Esophagus mucosa (tissue), 1 donor: ENCODE measurements around the gene GGTA1. TPM values are rescaled to one million over a fixed set of nuclear protein-coding genes. Genes with fewer than 3 reads are reported as not detected.
A peak's percentile ranks its signal among the peaks of the same experiment; 100 is the strongest.
"Not testable (repeated sequence)": the region's sequence is repeated elsewhere in the genome, so short reads cannot be mapped to it uniquely, and the experiment has no call there.

ENCODE experiments used
- ATAC-seq: fragments of 200-7000 bp; cut with Tn5 transposase; one replicate; pipeline ENCODE4 v1.9.1; 2020
- total RNA-seq: library from RNA; stranded (reverse); gene quantifications from one replicate; pipeline ENCODE4 v1.2.4, GENCODE V29; 2023
- donor health status: DM: yes; HTN: yes; CAD: no.

The GGTA1 gene
- total RNA-seq, 1 donor from 2014 or later = 7.1 TPM

GRCh38 chr9:121498487-121499176 lies 1.0 kb downstream of the GGTA1 start:
- peak; percentile 32 for ATAC-seq

DNA sequence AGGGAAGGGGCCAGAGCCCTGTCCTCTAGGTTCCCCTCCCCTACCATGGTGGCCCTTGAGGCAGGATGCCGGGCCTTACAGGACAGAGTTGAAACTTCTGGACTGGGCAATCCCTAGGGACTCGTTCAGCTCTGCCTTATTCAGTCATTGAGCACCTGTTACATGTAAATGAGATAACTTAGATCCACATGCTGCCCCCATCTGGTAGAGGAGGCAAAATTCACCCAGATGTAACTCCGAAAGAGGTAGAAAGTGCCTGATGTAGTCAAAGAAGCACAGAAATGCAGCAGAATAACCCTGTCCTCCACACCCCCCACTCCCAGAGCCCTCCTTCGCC lies 1.5 kb downstream of the GGTA1 start:
- peak; percentile 80 for ATAC-seq

DNA sequence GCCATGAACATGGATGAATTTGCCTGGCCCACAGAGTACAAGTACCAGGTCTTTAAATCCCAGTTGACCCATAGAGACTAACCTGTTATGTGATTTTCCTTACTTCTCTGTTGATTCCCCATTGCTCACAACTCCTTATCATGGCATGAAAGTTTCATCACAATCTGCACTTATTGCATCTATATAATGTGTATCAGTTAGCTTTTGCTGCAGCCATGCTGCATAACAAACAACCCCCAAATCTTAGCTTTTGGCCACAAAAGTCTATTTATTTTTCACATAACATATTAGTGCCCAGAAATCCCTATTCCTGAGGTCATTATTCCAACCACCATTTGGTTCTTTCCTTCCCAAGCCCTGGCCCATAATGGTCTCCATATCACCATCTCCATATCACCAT lies 3.7 kb downstream of the GGTA1 start:
- no peak for ATAC-seq

GRCh38 chr9:121494192-121494591 lies 5.5 kb downstream of the GGTA1 start:
- no peak for ATAC-seq

GRCh38 chr9:121491111-121491510 lies 8.5 kb downstream of the GGTA1 start:
- ATAC-seq = no peak

DNA sequence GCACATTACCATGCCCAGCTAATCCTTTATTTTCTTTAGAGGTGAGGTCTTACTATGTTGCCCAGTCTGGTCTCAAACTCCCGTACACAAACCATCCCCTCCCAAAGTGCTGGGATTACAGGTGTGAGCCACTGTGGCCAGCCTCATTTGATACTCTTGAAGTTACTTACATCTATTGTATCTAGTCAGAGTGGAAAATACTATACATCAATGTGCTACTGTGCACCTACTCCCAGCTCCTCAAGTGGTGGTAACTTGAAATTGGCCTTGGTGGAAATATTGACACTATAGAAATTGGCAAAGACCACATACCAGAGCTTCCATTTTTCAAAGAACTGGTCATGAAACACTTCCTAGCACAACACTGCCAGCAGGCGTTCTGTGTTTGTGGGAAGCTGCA lies 10.3 kb downstream of the GGTA1 start:
- ATAC-seq = no peak

- ATAC-seq = no peak
Measured at GRCh38 chr9:121486043-121486442, 13.6 kb downstream of the GGTA1 start.

GRCh38 chr9:121485623-121486022 lies 14.0 kb downstream of the GGTA1 start:
- no peak for ATAC-seq

DNA sequence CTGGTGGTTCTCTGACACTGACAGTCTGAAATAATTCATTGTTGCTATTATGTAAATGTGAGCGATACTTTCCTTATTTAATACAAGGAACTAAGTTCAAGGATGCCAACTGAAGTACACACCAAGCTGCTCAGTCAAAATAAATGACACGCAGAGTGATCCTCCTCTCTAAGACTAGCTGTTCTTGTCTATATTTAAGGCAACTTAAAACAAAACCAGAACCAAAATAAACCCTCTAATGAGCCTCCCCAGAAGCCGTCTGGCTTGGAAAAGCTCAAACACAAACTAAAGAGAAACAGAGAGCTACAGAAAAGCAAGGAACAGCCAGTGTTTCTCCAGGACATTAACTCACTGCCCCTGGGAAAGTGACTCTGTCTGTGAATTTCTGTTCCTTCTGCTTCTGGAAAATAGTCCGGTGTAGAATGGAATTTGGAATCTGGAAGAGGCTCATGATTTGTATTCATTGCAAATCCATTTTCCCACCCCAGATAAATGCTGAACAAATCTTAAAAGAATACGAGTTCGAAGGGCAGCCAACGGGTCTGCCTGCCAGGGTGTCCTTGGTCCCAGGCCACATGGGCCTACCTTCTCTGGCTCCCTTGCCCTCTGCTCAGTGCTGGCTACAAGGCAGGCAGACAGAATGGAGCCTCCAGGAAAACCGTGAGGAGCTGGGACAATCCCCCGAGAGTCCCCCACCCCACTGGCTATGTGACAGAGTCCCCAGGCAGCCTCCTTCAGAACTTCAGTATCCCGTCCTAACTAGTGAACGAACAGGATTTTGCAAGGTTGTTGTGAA lies 14.8 kb downstream of the GGTA1 start:
- no peak for ATAC-seq

GRCh38 chr9:121483473-121484031 lies 16.1 kb downstream of the GGTA1 start:
- peak; percentile 85 for ATAC-seq

DNA sequence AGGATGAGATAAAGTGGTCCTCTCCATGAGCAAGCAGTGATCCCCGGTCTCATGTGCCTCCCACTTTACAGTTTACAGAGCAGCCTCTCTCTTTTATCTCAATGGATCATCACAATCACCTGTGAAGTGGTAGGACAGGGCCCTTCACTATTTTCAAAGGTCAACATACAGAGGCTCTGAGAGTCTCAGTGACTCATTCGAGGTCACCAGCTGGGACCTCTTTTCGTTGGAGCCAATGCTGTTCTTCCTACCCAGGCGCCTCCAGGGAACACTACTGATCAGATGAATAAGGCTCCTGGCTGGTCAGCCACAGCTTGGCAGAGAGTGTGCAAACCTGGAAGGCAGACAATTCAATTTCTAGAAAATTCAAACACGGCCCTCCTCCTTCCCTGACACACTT lies 16.6 kb downstream of the GGTA1 start:
- ATAC-seq = peak; percentile 33

GRCh38 chr9:121478816-121479676 lies 20.6 kb downstream of the GGTA1 start:
- no peak for ATAC-seq

DNA sequence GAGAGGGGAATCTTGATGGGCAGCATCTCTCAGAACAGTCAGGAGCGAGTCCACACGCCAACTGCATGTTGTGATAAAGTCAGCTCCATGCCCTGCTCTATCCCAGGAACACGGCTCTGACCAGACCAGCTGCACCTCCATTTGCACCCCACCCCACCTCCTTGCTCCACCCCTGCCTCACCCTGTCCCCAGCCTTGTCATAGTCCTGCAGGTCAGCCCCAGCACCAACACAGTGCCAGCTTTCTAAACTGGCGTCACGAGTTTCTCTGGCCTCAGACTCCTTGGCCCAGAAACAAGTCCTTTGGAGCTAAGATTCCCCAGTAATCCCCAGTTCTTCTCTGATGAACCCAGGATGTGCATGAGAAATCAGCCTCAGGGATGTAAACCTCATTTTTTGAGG lies 23.5 kb downstream of the GGTA1 start:
- peak; percentile 94 for ATAC-seq

- ATAC-seq = no peak
Measured at GRCh38 chr9:121474231-121474947, 25.3 kb downstream of the GGTA1 start.

GRCh38 chr9:121473229-121473628 lies 26.4 kb downstream of the GGTA1 start:
- ATAC-seq = no peak

- ATAC-seq = no peak
Measured at GRCh38 chr9:121472446-121472845, 27.2 kb downstream of the GGTA1 start.

DNA sequence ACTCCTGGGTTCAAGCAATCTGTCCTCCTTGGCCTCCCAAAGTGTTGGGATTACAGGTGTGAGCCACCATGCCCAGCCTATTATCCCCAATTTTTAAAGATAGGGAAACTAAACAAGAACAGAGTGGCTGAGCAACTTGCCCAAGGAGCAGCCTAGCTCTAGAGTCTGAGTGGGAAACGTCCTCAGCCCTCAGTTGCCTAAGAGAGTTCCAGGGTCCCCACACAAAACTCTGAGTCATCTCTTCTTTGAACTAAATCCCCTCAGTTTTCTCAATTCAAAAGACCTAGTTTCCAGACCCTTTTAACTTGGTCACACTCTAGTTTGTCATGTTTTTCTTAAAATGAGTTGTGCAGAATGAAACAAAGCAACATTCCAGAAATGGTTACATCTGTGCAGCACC lies 33.5 kb downstream of the GGTA1 start:
- no peak for ATAC-seq

- peak; percentile 93 for ATAC-seq
Measured at GRCh38 chr9:121464968-121465367, 34.7 kb downstream of the GGTA1 start.

DNA sequence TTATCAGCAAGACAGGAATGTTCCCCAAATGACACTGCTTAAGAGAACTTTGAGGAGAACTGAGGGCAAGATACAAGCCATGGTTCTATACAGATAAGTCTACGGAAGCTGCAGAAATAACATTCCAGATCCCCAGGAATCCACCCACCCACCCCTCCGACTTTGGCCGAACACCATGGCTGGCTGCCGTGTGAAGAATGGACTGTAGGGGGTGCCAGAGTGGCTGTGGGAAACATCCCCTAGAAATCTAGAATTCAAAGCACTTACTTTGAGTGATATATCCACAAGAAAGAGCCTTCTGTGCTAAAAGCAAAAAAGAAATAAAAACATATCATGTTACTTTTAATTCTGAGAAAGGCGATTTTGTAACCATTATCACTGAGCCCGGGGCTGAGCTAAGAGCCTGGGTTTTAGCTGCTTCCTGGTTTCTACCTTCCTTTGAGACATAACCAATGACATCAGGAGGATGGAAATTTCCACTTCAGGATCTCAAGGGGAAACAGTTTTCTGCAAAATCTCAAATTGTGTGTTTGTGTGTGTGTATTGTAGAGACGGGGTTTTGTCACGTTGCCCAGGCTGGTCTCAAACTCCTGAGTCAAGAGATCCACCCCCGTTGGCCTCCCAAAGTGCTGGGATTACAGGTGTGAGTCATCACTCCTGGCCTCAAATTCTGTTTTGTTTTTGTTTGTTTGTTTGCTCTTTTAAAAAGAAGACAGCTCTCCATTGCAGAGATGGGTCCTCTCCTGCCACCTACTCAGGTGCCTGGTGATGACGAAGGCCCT lies 36.4 kb downstream of the GGTA1 start:
- ATAC-seq = peak; percentile 39

GRCh38 chr9:121459513-121459912 lies 40.1 kb downstream of the GGTA1 start:
- no peak for ATAC-seq

GRCh38 chr9:121458449-121458848 lies 41.2 kb downstream of the GGTA1 start:
- ATAC-seq = not testable (repeated sequence)
